ENCODE measurements around the gene PRRT1B.

GRCh38 chr9:131603711-131604439, 58.6 kb downstream of the PRRT1B start:
- TF ChIP-seq, protein P1, sequence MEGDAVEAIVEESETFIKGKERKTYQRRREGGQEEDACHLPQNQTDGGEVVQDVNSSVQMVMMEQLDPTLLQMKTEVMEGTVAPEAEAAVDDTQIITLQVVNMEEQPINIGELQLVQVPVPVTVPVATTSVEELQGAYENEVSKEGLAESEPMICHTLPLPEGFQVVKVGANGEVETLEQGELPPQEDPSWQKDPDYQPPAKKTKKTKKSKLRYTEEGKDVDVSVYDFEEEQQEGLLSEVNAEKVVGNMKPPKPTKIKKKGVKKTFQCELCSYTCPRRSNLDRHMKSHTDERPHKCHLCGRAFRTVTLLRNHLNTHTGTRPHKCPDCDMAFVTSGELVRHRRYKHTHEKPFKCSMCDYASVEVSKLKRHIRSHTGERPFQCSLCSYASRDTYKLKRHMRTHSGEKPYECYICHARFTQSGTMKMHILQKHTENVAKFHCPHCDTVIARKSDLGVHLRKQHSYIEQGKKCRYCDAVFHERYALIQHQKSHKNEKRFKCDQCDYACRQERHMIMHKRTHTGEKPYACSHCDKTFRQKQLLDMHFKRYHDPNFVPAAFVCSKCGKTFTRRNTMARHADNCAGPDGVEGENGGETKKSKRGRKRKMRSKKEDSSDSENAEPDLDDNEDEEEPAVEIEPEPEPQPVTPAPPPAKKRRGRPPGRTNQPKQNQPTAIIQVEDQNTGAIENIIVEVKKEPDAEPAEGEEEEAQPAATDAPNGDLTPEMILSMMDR (IDR thresholded peaks at IDR 0.05 in 2 of 3, conservative IDR thresholded peaks at IDR 0.05 in 1 of 3; ENCODE audit: insufficient read depth in 2 of 3, low read depth in 1 of 3, low read length in 3 of 3), result no peak
- TF ChIP-seq, protein P2, sequence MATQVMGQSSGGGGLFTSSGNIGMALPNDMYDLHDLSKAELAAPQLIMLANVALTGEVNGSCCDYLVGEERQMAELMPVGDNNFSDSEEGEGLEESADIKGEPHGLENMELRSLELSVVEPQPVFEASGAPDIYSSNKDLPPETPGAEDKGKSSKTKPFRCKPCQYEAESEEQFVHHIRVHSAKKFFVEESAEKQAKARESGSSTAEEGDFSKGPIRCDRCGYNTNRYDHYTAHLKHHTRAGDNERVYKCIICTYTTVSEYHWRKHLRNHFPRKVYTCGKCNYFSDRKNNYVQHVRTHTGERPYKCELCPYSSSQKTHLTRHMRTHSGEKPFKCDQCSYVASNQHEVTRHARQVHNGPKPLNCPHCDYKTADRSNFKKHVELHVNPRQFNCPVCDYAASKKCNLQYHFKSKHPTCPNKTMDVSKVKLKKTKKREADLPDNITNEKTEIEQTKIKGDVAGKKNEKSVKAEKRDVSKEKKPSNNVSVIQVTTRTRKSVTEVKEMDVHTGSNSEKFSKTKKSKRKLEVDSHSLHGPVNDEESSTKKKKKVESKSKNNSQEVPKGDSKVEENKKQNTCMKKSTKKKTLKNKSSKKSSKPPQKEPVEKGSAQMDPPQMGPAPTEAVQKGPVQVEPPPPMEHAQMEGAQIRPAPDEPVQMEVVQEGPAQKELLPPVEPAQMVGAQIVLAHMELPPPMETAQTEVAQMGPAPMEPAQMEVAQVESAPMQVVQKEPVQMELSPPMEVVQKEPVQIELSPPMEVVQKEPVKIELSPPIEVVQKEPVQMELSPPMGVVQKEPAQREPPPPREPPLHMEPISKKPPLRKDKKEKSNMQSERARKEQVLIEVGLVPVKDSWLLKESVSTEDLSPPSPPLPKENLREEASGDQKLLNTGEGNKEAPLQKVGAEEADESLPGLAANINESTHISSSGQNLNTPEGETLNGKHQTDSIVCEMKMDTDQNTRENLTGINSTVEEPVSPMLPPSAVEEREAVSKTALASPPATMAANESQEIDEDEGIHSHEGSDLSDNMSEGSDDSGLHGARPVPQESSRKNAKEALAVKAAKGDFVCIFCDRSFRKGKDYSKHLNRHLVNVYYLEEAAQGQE (IDR thresholded peaks at IDR 0.05; ENCODE audit: borderline replicate concordance), result no peak
- TF ChIP-seq, protein P2 (CRISPR knock-in tag; IDR thresholded peaks at IDR 0.05; ENCODE audit: low read depth), result no peak
- no peak for TF ChIP-seq NR2C2 (CRISPR knock-in tag; IDR thresholded peaks at IDR 0.05)
- TF ChIP-seq NR2C2 (tag; IDR thresholded peaks at IDR 0.05), result no peak
- TF ChIP-seq KAT2B (IDR thresholded peaks at IDR 0.05; ENCODE audit: low read depth, low read length), result no peak
- TF ChIP-seq KLF10 (CRISPR knock-in tag; IDR thresholded peaks at IDR 0.05), result no peak
- TF ChIP-seq, protein P3, sequence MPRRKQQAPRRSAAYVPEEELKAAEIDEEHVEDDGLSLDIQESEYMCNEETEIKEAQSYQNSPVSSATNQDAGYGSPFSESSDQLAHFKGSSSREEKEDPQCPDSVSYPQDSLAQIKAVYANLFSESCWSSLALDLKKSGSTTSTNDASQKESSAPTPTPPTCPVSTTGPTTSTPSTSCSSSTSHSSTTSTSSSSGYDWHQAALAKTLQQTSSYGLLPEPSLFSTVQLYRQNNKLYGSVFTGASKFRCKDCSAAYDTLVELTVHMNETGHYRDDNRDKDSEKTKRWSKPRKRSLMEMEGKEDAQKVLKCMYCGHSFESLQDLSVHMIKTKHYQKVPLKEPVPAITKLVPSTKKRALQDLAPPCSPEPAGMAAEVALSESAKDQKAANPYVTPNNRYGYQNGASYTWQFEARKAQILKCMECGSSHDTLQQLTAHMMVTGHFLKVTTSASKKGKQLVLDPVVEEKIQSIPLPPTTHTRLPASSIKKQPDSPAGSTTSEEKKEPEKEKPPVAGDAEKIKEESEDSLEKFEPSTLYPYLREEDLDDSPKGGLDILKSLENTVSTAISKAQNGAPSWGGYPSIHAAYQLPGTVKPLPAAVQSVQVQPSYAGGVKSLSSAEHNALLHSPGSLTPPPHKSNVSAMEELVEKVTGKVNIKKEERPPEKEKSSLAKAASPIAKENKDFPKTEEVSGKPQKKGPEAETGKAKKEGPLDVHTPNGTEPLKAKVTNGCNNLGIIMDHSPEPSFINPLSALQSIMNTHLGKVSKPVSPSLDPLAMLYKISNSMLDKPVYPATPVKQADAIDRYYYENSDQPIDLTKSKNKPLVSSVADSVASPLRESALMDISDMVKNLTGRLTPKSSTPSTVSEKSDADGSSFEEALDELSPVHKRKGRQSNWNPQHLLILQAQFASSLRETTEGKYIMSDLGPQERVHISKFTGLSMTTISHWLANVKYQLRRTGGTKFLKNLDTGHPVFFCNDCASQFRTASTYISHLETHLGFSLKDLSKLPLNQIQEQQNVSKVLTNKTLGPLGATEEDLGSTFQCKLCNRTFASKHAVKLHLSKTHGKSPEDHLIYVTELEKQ (CRISPR knock-in tag; IDR thresholded peaks at IDR 0.05), result no peak
- TF ChIP-seq, protein P4, sequence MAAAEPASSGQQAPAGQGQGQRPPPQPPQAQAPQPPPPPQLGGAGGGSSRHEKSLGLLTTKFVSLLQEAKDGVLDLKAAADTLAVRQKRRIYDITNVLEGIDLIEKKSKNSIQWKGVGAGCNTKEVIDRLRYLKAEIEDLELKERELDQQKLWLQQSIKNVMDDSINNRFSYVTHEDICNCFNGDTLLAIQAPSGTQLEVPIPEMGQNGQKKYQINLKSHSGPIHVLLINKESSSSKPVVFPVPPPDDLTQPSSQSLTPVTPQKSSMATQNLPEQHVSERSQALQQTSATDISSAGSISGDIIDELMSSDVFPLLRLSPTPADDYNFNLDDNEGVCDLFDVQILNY (CRISPR knock-in tag; IDR thresholded peaks at IDR 0.05), result no peak
